ENCODE data around the gene PNMA1.
"Not testable (repeated sequence)": the region's sequence is repeated elsewhere in the genome, so short reads cannot be mapped to it uniquely, and the experiment has no call there.

Gene PNMA1

DNA sequence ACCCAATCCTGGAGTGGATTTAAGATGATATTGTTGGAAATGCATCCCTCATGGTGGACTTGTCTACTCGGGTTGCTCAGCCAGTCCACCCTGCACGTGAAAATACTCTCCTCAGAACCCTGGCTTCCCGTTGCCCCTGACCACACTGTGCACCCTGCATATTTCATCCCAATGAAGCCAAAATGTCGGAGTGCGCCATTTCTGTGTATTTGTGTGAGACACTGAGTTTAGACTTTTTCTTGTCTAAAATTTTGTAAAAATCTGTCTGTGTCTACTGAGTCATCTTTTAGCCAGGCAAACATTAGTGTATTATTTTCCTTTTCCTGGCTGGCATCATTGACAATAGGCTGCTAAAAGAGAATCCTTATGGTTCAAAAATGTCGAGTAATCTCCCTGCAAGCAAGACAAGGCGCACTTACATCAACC is 485 bp upstream of the PNMA1 start:
- DNase-seq = no peak

DNA sequence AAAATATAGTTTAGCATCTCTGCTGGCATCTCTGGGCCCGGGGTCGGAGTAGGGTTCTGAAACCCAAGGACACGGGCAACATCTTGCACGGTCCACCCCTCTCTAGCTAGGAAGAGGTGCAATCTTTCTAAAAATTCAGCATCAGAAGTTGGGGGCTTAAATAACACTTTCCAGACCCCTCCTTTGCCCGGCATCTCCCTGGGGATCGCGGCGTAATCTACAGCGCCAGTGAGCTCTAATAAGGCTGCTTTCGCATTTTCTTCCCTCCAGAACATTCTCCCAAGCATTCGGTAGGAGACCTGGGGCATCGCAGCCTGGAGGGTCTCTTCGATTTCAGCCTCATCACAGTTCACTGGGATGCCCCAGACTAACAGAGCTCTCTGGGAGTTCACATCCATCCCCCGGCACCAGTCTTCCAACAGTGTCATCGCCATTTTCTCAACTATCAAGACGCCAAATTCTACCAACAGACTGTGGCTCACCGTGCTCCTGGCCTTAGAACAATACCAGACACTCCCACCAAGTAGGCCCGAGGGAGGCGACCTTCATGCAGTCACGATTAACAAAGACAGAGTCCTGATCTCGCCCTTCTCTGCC is 880 bp downstream of the PNMA1 start:
- DNase-seq = peak; percentile 84

DNA sequence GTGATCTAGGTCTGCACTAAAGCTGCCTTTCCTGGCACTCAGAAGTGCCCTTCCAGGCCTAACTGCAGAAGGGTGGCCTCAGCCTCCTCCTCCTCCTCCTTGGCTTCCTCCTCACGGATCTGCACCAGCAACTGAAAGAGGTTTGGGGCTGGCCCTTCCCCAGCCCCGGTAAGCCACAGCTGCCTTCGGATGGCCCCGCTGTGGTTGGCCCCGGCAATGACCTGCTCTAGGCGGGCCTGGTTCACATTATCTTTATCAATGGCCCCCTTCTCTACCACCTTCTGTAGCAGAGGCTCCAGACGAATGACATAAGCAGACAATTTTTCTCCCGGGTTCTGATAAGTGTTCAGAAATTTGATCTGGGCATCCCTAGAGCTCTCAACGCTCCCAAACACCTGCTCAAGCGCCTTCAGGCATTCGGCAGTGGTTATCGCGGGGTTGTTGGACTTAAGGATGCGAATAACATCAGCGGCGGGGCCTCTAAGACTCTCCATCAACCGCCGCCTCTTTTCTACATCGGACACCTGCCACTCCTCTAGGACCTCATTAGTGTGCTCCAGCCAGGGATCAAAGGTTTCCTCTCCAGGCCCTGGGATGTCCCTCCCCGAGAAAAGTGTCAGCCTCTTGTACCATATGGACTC is 1.5 kb downstream of the PNMA1 start:
- DNase-seq = peak; percentile 23

DNA sequence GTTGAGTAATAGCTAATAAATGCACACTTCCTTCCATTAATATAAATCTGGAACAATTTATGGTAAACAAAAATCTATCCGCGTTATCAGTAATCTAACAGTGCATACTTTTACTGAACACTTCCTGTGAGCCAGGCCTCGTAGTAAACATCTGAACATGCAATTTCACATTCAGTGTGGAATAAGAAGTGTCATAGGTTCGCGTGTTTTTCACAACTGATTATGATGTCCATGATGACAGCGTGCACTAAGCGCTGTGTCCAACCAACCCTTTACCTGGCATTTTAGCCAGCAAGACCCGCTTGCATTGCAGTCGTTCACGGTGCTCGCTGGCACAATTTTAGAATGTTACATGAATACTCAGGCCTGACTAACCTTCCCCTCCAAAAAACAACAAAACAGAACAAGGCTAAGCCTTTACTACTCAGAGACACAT is 2.1 kb downstream of the PNMA1 start:
- no peak for DNase-seq

DNA sequence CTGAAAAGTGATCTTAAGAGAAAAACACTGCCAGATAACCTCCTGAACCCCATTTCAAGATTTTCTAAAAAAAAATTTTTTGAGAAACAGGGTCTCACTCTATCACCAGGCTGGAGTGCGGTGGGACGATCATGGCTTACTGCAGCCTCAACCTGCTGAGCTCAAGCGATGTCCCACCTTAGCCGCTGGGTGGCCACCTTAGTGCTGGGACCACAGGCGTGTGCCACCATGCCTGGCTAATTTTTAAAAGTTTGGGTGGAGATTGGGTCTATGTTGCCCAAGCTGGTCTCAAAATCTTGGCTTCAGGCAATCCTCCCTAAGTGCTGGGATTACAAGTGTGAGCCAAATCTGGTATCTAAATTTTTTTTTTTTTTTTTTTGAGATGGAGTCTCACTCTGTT is 3.4 kb downstream of the PNMA1 start:
- DNase-seq = no peak

DNA sequence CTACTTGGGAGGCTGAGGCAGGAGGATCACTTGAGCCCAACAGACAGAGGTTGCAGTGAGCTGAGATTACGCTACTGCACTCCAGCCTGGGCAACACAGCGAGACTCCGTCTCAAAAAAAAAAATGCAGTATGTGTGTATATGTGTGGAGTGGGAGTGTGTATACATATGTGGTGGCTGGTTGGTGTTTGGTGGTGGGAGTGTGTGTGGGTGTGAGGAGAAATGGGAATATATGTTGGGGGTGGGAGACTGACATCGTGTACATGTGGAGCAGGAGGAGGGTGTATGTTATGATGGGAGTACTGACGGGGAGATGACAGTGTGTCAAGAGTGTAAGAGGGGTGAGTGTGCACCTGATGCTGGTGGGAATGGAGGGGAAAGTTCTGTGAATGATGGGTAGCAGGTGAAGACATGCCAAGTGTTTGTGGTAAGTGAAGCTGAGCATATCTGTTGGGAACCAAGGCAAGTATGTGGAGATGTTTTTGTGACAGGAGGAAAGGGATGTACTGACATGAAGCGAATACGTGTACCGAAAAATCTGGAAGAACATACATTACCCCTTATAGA is 4.2 kb downstream of the PNMA1 start:
- DNase-seq = no peak

DNA sequence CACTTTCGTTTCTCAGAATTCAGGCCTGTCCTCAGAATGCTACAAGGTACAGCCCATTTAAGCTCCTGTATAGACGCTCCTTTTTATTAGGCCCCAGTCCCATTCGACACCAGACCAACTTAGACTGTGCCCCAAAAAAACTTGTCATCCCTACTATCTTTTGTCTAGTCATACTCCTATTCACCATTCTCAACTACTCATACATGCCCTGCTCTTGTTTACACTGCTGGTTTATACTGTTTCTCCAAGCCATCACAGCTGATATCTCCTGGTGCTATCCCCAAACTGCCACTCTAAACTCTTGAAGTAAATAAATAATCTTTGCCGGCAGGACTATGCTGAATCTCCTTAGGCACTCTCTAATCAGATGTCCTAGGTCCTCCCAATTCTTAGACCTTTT is 6.1 kb downstream of the PNMA1 start:
- not testable (repeated sequence) for DNase-seq

DNA sequence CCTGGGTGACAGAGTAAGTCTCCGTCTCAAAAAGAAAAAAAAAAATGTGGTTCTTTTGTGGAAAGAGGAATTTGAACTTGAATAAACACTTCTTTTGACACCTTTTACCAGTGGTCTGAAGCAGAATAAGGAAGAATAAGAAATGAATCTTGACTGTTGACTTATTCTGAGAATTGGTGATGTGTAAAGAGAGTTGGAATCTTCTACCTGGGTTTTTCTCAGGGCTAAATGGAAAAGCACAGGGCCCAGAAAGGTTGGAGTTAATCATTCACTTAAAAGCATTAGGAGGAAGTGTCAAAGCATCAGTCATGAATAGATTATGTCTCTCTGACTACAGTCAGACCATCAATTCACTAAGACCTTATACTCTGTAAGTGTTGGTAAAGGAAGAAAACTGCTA is 13.9 kb downstream of the PNMA1 start:
- no peak for DNase-seq

DNA sequence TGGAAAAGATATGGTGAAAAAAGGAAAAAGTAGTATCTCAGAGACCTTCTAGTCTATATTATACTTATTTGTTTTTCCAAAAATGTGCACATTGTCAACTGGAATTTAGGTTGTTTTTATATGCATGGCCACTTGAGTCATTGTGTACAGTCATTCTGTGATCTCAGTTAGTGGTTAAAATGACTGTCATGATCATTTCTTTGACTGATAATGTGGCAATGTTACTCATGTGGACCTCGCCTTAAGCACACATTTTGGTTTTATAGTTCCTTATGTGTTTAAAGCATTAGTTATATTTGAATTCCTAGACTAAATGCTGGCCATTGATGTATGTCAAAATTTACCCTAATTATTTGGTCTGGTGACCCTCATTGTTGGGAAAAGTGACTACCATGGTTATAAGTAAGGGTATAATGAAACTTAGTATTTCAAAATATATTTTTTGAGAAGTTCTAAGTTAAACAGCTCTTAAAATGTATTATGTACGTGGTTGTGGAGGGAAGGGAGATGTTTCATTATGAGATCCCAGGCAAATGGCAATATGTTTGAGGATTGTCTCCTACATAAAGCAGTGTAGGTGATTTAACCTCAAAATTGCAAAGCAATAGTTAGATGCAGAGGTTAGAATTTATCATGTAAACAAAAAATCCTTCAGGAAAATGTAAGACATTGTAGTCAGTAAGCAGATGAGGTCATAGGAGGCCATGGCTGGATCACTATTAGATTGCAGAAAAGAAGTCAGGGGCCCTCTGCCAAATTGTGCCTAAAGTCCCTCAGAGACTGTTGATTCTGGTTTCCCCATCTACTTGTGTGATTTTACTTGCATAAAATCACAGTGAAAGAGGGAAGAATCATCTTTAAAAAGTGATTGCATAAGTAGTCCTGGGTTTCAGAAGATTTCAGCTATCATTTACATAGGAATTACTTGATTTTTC is 17.5 kb downstream of the PNMA1 start:
- no peak for DNase-seq

DNA sequence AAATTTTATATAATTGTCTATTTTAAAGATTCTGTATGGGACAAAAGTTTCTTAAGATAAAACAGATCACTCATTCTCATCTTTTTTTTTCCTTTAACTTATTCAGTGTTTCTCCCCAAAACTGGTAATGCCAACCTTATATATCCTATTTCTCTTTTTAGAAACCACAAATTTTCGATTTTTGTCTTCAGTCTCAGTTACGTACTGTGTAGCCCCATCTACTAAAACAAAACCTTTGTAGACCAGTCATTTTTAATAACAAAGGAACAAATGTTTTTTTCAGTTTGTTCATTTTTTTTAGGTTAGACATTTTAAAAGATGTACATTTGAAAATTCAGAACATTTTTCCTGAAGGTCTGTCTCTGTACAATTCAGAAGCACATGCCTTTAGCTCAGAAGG is 18.2 kb downstream of the PNMA1 start:
- no peak for DNase-seq

DNA sequence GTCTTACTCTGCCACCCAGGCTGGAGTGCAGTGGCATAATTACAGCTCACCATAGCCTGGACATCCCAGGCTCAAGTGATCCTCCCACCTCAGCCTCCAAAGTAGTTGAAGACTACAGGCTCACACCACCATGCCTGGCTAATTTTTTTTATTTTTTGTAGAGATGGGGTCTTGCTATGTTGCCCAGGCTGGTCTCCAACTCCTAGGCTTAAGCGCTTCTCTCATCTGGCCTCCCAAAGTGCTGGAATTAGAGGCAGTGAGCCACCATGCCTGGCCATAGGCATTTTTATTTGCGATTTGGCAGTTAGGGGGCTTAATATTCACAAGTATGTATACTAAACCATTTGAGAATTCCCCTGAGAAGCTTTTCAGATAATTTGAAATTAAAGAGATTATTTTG is 19.1 kb downstream of the PNMA1 start:
- DNase-seq = no peak

DNA sequence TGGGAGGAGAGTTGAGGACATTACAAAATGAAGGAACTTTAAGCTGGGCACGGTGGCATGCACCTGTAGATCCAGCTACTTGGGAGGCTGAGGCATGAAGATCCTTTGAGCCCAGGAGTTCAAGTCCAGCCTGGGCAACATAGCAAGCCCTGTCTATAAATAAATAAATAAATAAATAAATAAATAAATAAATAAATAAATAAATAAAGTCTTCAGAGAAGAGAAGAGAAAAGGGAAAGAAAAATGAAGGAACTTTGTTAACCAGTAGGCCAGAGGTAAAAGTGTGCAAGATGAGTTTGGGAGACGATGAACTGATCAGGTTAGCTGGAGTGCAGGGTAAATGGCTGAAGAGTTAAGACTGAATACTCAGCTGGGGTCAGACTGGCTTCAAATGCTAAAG is 20.1 kb downstream of the PNMA1 start:
- DNase-seq = no peak

DNA sequence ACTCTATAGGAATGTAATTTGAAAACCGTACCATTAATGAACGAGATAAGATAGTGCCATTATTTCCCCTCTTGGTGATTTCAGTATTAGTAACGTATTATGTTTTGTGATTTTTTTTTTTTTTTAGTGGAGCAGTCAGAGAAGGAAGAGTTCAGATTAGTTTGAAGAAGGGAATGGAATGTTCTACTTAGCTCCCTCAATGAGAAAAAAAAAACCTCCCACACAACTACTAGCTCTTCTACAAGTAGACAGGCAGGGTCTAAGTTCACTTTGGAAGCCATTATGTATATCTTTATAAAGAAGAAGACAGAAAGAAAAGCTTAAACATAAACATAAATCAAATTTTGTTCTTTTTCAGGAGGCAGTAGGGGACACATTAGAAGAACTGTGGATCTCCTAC is 27.3 kb downstream of the PNMA1 start:
- no peak for DNase-seq

DNA sequence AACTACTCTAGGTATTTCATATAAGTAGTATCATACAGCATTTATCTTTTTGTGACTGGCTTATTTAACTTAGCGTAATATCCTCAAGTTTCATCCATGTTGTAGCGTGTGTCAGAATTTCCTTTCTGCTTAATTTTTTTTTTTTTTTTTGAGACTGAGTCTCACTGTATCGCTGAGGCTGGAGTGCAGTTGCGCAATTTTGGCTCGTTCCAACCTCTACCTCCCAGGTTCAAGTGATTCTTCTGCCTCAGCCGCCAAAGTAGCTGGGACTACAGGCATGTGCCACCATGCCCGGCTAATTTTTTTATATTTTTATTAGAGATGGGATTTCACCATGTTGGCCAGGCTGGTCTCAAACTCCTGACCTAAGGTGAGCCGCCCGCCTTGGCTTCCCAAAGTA is 28.9 kb downstream of the PNMA1 start:
- no peak for DNase-seq

DNA sequence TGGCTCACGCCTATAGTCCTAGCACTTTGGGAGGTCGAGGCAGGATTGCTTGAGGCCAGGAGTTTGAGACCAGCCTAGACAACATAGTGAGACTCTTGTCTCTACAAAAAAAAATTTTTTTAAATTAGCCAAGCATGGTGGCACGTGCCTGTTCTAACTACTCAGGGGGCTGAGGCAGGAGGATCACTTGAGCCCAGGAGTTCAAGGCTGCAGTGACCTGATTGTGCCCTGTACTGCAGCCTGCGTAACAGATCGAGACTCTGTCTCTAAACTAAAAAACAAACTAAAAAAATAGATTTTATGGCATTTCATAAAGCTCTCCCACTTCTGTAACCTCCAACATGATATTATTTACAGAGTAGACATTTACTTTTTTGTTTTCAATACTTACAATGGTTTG is 29.6 kb downstream of the PNMA1 start:
- no peak for DNase-seq

DNA sequence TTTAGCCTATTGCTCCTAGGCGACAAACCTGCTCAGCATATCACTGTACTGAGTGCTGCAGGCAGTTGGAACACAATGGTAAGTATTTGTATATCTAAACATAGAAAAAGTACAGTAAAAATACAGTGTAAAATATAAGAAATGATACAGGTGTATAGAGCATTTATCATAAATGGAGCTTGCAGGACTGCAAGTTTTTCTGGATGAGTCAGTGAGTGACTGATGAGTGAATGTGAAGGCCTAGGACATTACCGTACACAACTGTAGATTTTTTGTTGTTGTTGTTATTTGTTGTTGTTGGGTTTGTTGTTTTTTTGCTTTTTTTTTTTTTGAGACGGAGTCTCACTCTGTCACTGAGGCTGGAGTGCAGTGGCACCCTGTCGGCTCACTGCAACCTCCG is 33.4 kb downstream of the PNMA1 start:
- no peak for DNase-seq

DNA sequence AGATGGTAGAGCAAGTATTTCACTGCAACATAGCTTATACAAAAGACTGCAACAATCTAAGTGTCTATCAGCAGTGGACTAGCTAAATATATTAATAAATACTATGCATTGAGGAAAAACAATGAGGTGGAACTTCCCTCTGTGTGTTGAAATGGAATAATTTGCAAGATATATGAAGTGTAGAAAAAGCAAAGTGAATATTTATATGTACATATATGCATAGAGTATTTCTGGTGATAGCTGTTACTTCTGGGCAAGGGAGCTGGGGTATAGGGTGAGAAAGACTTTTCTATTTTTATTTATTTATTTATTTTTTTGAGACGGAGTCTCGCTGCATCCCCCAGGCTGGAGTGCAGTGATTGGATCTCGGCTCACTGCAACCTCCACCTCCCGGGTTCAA is 35.5 kb downstream of the PNMA1 start:
- no peak for DNase-seq

DNA sequence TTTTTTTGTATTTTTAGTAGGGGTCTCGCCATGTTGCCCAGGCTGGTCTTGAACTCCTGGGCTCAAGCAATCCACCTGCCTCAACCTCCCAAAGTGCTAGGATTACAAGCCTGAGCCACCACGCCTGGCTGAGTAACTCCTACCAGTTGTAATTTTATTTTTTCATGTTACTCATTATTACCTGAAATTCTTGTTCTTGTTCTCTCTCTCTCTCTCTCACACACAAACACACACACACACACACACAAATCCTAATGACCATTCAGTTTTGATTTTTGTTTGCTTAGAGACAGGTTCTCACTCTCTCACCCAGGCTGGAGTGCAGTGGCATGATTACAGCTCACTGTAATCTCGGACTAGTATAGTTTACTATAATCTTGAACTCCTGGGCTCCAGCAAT is 39.2 kb downstream of the PNMA1 start:
- no peak for DNase-seq

DNA sequence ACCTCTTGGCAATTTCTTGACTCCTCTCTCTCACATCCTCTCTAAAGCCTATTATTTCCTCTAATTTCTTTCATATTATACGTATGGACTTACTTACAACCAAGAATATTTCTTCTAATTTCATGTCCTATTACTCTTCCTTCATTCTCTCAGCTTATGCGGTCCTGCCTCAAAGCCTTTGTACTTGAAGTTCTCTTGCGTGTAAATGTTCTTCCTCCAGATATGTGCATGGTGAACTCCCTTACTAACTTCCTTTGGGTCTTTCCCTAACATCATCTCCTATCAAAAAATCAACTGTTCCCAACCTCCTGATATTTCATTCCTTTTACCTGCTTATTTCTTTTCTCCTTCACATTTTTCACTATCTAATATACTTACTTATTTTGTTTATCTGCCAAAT is 46.3 kb downstream of the PNMA1 start:
- no peak for DNase-seq

DNA sequence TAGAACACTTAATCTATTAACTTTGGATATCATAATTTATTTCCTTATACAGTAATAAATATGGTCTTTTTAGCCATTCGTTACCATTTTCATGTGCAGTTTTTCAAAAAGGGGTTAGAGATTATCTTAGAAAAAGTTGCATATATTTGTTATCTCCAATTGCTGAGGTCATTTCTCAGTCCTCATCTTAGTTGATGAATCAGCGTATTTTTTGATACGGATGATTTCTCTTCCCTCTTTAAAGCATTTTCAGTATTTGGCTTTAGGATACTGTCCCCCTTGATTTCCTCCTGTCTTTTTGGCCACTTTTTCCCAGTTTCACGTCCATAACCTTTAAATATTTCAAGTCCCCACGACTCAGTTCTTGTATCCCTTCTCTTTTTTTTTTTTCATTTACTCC is 47.6 kb downstream of the PNMA1 start:
- DNase-seq = no peak

DNA sequence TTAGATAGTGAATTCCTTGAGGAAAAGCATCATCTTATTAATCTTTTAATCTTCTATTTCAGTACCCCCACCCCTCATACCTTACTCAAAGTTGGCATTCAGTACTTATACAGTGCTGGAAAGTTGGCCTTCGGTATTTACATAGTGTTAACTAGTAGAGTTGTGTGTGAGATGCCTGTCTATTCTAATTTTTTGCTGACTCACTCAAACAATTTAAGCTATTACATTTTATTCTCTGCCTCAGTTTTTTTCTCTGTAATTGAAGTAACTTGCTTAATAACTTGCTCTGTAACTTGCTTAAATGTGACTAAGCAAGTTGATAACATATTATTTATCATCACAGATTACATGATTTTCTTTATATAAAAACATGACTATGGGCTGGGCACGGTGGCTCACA is 49.1 kb downstream of the PNMA1 start:
- DNase-seq = no peak

DNA sequence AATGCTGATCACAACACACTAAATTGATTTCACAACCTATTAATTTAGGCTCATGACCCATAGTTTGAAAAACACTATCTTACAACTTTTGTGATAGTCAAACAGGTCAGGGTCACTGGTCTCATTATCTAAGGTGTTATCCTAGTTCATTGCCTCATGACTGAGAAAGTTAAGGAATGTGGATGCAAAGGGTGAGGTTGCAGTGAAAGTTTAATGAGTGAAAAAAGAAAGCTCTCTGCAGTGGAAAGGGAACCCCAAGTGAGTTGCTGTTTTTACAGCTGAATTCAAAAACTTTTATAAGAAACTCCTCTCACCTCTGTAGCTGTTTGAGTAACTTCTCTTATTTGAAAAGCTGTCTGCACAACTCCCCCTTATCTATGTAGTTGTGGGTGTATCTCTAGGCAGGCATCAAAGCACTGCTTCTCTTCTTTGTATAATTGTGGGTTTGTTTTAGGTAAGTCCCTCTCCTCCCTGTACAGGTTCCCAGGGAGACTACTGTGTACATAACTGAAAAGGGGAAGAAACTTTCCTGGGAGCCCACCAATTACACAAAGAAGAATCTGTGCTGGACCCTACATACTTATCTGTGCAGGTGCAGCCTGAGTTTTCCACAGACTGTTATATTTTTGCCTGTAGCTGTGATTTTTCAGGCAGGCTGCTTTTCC is 50.5 kb downstream of the PNMA1 start:
- no peak for DNase-seq

DNA sequence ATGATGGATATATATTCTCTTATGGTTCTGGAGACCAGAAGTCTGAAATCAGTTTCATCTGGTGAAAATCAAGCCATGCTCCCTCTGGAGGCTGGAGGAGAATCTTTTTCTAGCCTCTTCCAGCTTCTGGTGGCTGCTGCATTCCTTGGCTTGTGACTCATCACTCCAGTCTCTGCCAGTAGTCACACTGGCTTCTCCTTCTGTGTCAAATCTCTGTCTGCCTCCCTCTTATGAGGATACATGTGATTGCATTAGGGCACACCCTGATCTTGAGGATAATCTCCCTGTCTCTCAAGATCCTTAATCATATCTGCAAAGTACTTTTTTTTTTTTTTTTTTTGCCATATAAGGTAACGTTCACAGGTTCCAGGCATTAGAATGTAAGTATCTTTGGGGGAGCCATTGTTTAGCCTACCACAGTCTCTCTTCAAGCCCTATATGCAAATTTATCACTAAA is 51.7 kb downstream of the PNMA1 start:
- DNase-seq = no peak

Measured in NCI-H1694 treated with DMSO at 0.1 percent for 48 hours (cell line).